DMS79 treated with DMSO at 0.1 percent for 48 hours (cell line): ENCODE measurements around the gene POLR1A.
A peak's percentile ranks its signal among the peaks of the same experiment; 100 is the strongest.

ENCODE experiments used
- DNase-seq: peaks from one replicate; lab custom pipeline; 2025; lab: John Stamatoyannopoulos, UW

The POLR1A gene

DNA sequence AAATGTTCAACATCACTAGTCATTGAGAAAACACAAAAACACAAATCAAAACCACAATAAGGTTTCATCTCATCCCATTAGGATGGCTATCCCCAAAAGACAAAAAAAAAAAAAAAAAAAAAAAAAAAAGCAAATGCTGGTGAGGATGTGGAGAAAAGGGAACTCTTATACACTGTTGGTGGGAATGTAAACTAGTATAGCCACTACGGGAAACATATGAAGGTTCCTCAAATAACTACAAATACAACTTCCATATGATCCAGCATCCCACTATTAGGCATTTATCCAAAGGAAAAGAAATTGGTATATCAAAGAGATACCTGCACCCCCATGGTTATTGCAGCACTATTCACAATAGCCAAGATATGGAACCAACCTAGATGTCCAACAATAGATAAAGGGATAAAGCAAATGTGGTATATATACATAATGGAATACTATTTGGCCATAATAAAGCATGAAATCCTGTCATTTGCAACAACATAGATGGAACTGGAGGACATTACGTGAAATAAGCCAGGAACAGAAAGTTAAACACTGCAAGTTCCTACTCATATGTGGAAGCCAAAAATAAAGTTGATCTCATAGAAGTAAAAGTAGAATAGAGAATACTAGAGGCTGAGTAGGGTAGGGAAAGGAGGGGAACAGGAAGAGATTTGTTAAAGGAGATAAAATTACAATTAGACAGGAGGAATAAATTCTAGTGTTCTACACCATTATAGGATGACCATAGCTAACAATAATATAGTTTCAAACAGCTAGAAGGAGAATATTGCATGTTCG is 8.4 kb downstream of the POLR1A start:
- DNase-seq = no peak

DNA sequence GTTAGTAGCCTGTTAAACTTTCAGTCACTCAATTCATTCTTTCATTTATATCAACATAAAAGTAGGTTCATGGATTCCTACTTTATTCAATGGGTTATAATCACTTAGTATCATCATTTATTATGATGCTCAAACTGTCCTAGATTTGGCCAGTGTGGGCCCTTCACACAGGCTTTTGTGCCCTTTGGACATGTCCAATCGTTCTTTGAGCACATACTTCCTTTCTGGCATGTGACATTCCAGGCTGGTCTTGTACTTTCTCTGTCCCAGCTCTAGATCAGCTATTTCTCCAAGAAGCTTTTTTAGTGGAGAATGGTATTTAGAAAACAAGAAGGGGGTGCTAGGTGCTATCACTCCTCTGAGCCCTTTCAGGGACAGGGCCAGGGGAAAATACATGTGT is 11.5 kb downstream of the POLR1A start:
- DNase-seq = no peak

DNA sequence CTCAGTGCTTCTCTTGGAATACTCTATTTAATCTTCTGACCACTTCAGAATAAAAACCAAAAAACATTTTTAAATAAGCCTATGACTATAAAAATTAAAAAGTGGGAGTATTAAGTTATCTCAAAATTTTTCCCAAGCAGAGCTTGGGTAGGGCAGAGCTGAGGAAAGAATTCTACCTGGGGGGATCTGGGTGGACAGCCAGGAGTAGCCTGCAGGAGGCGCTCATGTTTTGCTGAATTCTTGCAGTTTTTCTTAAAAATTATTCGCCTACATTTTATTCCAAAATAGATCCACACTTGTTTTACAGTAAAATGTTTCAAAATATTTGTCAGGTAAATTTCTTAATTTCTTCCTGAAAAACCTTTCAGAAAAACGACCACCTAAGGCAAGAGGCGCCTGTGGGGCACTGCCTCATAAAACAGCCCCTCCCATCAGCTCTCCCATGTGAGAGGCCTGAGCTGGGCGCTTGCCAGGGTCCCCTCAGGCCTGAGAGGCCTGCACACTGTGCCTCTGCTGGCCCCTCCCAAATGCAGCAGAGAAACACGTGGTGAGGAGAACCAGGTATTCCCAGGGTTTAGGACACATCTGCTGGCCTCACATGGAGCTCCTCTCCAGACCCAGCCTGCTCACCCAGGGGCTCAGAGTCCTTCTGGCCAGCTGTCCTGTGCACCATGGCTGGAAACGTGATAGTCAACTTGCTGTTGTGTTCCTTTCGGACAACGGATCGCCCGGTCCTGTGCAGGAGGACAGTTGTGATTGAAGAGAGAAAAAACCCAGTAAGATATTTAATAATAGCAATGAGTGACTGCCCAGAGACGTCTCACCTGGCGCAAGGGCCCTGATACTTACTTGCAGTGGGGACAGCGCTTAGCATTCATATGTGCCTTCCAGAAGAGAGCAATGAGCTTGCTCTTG is 17.5 kb downstream of the POLR1A start:
- DNase-seq = no peak

DNA sequence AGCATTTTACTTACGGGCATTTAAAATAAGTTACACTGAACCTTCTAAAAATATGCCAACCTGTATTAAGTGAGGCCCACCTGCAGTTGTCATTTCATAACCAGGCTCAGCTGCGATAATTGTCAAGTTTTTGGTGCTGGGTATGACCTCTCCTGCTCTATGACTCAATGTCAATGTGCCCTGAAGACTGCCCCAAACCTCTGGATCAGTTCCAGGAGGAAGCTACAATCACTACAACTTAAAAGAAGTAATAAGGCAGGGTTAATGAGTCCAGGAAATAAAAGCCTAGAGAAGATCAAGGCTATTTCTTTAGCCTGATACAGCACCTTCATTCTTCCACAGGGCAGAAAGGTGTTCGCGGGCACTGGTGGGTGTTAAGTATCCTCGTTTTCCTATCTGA is 22.9 kb downstream of the POLR1A start:
- no peak for DNase-seq

DNA sequence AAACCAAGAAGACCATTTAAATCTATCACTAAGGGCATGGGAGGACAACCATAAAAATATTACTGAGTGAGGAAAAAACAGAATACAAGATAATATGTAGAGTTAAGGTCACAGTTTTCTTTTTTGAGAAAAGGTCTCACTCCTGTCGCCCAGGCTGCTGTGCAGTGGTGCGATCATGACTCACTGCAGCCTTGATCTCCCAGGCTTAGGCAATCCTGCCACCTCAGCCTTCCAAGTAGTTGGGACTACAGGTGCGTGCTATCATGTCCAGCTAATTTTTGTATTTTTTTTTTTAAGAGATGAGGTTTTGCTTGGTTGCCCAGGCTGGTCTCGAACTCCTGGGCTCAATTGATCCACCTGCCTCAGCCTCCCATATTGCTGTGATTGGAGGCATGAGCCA is 24.0 kb downstream of the POLR1A start:
- DNase-seq = no peak

DNA sequence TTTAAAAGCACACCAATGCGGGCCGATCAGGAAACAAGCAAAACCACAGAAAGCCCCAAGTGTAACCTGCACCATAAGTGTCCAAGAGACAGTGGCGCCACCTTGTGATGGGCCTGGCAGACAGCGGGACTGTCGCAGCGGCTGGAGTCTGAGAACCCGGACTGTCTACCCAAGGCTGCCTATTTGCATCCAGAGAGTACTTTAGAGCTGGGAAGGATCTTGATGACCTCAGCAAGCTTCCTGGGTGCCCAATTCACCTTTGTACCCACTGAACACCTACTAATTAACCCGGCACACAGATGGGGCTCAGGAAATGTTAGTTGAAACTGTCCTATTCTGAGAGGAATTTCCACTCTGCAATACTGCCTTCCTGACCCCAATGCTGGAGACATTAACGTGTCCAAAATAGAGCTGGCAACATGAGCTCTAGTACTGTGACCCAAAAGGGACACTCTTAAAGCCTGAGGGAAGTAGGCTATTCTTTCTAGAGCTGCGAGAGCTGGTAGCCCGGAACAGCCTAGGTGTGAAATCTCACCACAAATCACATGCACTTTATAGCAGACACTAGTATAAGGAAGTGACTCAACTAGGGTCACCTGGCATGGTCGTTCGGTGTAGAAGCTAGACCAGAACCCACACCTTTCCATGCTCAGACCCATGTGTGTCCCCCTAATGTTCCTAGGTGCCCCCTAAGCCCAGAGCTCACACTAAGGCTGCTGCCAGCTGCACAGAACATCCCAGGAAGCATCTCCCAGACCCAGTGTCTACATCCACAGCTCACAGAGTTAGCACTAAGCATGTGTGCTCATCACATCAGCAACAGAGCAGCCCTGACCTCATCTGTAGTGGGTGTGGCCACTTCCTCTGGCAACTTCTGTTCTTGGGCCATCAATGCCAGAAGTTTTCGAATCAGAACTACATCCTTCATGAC is 25.4 kb downstream of the POLR1A start:
- peak; percentile 51 for DNase-seq

DNA sequence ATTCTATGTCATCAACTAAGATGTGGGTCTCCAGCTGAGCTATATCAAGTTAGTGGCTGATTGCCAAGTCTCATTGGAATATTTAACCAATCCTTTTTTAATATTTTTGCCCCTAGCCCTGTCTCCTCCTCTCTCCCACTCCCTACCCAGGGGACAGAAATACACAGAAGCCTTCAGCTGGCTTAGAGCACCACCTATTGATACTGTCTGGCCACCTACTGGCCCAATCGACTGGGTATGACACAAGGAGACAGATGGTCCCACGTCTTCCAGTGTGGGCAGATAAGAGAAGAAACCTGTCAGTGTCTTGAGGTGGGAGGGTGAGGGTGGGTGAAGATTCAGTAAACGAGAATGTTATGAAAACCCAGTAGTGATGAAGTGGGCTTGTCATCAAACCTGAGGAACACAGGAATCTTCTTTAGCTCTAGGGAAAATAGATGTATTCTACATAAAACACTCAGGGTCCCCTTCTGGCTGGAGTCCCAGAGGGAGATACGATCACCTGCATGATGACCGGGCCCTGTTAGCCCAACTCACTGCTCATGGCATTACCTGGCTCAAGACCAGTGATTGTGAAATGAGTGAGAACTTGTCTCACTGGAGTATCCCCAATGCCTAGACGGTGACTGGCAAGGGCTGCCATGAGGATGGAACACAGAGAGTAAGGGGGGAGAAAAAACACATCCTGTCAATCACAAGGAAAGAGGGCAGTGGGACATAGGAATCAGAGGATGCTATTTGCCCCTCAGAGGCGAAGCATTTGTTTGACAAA is 26.7 kb downstream of the POLR1A start:
- DNase-seq = peak; percentile 62

DNA sequence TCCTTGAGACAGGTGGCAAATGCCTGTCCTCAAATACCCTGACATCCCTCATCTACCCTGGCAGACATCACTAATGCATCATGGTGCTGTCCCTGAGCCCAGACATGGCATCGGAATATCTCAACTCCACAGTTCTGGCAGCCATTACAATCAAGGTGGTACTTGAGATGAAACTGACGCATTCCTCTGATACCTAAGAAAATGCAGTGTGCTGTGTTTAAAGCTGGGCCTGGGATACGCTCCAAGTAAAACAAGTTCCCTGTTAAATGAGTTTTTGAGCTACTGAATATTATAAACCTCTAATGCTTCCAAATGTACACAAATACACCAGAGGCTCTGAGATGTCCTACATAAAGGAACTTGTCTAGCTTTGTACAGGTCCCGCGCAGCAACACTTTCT is 29.8 kb downstream of the POLR1A start:
- no peak for DNase-seq

DNA sequence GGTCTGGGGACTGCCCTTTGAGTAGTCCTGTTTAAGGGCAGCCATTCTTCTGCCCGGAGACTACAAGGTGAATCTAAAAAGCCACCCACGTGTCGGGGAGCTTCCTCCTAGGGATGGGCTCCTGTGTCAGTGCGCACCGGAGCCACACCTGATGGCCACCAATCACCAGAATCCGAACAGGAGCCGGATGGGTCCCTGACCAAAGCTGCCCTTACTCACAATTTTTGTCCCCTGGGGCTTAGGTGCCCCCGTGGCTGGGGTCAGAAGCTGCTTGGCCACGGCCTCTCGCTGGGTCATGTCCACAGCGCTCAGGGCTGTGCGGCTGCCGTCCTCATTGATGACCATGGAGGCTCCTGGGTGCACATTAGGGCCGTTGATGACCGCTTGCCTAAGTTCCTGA is 30.9 kb downstream of the POLR1A start:
- DNase-seq = no peak

DNA sequence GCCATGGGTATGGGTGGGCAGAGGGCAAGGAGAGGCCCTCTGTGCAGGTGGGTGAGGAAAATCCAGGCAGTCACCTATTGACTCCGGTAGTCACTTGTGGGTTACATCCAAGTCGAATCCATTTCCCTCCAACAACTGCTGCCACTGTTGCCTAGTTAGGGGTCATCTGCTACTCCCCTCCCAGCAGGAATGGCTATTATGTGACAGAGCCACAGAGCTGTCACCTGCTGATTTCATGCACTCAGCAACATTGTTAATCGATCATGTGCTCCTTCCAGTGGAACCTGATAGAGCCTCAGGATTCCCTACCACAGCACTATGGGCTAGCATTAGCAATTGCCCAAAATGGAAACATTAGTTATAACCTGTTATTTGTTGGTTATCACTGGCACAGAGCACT is 31.4 kb downstream of the POLR1A start:
- DNase-seq = no peak

DNA sequence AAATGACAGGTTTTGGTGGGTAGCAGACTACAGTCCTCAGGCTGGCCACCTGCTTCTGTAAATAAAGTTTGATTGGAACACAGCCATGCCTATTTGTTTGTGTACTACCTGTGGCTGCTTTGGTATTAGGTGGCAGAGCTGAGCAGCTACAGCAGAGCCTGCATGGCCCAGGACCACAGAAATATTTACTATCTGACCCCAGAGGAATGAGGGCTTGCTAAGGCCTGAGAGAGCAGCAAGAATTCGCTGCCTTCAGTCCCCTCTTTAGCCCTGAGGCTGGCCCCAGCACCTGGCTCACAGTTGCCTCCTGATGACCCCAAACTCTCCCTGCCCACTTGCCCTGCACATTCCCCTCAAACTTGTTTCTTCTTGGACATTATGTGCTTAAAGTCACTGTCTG is 32.5 kb downstream of the POLR1A start:
- DNase-seq = no peak

DNA sequence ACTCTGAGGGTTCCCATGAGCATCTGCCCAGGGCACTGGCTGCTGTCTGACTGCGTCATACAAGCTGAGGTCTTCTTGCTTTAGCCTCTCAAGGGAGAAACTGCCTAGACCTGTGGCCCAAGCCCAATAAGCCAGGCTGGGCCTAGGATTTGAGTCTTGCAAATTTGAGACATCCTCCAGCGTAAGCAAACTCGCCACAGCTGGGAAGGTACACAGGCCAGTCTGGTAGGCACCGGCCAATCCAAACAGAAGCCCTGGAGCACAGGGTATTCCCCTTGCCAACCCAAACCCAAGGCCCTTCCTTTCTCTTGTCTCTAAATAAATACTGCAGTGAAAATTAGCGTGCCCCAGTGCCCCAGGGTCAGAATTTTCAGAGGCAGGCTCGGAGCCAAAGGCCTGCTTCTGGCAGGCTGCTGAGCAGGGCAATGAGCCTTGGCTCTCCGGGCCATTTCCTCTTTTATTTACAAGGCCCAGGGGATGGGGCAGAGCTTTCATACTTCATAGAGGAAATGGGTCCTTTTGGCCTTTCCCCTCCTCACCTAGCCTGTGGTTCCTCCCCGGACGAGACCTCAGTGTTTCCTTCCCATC is 33.3 kb downstream of the POLR1A start:
- peak; percentile 83 for DNase-seq

DNA sequence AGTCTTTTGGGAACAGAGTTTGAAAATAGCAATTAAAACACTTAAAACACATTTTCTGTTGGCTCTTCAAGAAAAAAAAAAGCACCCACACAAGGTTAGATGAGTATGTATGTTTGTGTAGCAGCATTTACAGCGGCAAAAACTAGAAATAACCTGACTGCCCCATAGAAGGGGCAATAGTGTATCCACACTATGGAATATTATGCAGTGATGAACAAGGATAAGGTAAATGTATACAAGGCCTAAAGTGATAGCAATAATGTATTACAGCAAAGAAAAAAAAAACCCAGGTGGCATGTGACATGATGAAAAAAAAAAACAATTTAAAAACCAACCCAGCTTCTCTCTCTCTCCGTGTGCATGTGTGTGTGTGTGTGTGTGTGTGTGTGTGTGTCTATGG is 34.8 kb downstream of the POLR1A start:
- no peak for DNase-seq

DNA sequence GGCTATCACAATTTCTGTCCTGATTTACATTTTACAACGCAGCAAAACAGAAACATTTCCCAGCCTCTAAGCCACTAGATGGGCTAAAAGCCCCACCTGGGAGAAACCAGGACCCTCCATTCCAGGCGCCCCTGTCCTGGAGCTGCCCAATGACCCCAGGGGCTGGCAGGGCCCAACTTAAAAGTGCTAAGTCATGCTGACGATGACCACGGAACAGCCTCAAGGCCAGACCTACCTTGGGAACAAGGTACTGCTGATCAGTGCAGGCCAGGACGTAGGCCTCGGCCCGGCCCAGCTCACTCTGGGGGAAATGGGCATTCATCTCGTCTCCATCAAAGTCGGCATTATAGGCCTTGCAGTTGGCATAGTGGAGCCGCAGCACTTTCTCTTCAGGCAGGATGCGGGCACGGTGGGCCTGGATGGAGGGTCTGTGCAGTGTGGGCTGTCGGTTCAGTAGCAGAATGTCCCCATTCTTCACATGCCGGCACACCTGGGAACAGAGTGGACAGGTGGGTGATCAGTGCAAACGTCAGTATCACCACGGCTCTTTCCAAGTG is 35.8 kb downstream of the POLR1A start:
- DNase-seq = no peak

DNA sequence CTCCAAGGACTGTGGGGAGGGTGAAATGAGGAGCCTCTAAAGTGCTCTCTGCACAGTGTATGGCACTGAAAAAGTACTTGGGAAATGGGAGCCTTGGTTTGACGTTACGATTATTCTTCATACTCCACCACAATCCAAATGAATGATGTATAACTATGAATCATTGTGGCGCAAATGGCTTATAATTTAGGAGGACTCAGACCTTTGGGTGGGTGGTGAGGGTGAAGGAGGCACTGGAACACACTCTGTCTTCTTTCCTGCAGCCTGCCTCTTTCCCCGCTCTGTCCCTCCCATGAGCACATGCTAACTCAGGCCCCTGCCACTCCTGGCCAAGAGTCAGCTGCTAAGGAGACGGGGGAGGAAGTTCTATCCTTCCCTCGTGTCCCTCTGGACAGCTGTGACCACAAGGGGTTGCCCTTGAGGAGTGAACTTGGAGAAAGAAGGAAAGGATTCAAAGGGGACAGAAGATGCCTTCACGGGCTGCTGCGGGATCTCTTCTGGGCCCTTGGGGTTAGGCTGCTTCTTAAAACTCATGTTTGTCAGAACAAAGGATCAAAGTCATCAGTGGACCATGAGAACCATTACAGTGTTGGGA is 36.5 kb downstream of the POLR1A start:
- no peak for DNase-seq

DNA sequence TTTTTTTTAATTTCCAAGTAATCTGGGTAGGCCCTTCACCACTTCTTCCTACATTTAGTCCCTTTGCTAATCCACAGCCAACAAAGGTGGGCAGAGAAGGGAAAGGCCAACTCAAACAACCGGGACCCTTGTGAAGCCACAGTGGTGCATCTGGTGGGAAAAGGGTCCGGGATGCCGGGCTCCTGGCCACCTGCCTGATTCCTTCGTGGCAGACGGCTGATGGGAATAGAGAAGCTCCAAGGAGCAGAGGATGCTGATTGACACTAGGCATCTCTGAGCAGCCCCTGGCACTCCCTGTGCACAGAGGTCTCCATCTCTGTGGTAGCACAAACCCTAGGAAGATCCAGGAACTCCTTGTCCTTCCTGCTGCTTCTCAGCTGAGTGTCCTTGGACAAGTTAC is 37.0 kb downstream of the POLR1A start:
- no peak for DNase-seq

DNA sequence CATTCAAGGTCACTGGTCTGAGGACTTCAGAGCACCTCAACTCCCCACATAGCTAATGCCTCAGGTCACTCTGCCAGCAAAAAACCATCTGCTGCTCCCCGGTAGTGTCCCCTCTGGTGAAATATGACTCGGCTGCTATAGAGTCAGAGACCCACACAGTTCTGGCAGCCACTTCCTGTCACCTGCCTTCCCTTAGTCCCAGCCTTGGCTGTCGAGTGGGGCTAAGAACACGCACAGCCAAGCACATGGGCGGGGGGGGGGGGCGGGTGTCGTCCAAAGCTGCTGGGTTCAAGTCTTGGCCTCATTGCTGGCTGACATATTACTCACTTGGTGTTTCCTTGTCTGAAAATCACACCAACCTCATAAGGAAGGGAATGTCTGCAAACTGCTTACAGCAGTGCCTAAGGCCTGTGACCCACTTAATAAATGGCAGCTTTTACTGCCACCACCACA is 37.5 kb downstream of the POLR1A start:
- DNase-seq = no peak

DNA sequence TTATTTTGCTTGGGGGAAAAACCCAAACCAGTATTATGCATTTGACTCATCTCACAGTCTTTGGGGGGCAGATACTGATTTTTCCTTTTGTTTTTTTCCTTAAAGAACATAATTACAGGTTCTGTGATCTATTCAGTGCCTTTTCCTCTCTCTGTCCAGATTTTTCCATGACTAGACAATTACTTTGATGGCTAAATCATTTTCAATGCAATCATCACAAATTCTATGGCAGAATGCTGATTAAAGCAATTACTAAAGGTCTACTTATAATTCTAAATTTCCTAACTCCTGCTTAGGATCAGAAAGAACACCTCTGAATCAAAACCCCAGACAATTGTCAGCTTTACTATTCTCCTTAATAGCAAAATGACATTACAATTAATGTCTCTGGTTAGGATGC is 38.8 kb downstream of the POLR1A start:
- no peak for DNase-seq

DNA sequence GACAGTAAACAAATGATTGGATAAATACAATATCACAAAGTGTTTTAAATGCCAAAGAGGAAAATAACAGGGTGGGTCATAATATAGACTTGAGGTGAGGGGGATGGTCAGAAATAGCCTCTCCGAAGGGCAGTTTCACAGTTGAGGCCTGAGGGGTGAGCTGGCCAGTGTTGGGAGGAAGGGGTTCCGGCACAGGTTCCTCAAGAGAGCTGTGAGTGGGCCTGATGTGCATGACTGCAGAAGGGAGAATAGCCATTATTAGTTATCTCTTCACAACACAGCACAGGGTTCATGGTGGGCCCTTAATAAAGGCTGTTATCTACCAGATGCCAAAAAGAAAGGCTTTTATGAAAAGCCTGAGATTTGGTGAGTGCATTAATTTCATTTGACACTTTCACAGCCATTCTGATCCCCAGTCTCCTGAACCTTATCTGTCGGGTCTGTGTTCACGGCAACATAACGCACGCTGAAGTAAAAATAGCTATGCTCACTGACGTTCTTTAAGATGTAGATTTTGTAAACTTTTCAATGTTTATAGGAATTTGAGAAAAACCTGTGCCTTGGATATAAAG is 39.6 kb downstream of the POLR1A start:
- no peak for DNase-seq

DNA sequence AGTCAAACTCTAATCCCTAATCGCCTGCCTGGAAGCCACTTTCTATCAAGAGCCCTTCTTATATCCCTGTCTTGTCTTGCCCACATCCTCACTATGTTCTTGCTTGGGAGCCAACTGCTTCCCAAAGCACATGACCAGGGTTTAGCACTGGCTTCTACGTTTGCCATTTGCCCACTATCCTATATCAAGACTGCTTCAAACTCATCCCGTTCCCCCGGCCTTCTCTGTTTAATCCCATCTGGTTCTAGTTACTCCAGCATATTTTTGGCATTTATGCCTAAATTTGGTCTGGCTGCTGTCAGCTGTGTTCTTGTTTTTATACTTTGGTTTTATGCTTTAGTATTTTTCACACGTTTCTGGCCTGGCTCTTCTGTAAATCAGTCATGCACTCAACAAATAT is 40.2 kb downstream of the POLR1A start:
- no peak for DNase-seq
